VCaP (cell line): Measurements from ENCODE around the gene HES3.

Source experiments
- H3K27ac ChIP-seq: fragments of 450-650 bp; 2 replicates; pipeline ENCODE4 v1.5.1; 2017
- CTCF ChIP-seq: fragments of 450-650 bp; conservative IDR thresholded peaks from 2 replicates; pipeline ENCODE4 v1.5.1; 2017; ENCODE audit warnings: mild to moderate bottlenecking, moderate library complexity

The HES3 gene

GRCh38 chr1:6274102-6274501 is 30.1 kb downstream of the HES3 start:
- no peak overlapping the region for H3K27ac ChIP-seq
- TF ChIP-seq CTCF, result no peak

- TF ChIP-seq CTCF, result no peak
- H3K27ac ChIP-seq, result no peak overlapping the region
These were observed 30.7 kb downstream of the HES3 start for GRCh38 chr1:6274622-6275139.

GRCh38 chr1:6275826-6276782 is 32.1 kb downstream of the HES3 start:
- no peak overlapping the region for H3K27ac ChIP-seq
- no peak for TF ChIP-seq CTCF

GRCh38 chr1:6276811-6277555 is 33.0 kb downstream of the HES3 start:
- TF ChIP-seq CTCF, result no peak
- no peak overlapping the region for H3K27ac ChIP-seq

GRCh38 chr1:6278263-6278662 is 34.3 kb downstream of the HES3 start:
- H3K27ac ChIP-seq, result no peak overlapping the region
- TF ChIP-seq CTCF, result no peak

GRCh38 chr1:6279066-6279465 is 35.1 kb downstream of the HES3 start:
- no peak overlapping the region for H3K27ac ChIP-seq
- no peak for TF ChIP-seq CTCF
